ENCODE results near the gene SENP1. TPM values are rescaled to one million over a fixed set of nuclear protein-coding genes. Genes with fewer than 3 reads are reported as not detected.

Gene SENP1
- total RNA-seq, 1 experiment from 2014 or later, result 24.5 TPM

GRCh38 chr12:48001505-48002413 is 104.1 kb downstream of the SENP1 start:
- H3K4me1 Mint-ChIP-seq (ENCODE audit: insufficient read depth, unreplicated experiment), result peaks cover 5% of the 10 kb centered on the region
- ChIA-PET POLR2A (interaction anchor here (0.8 to 1.2 kb wide), 4 partner anchors 9 to 60 kb away, joined by 3 read pairs; no protein-coding TSS in a partner anchor), CTCF (interaction anchor here (0.7 to 1.3 kb wide), 3 partner anchors 12 to 51 kb away, joined by 3 read pairs; no protein-coding TSS in a partner anchor)
- TF ChIP-seq, protein P1, sequence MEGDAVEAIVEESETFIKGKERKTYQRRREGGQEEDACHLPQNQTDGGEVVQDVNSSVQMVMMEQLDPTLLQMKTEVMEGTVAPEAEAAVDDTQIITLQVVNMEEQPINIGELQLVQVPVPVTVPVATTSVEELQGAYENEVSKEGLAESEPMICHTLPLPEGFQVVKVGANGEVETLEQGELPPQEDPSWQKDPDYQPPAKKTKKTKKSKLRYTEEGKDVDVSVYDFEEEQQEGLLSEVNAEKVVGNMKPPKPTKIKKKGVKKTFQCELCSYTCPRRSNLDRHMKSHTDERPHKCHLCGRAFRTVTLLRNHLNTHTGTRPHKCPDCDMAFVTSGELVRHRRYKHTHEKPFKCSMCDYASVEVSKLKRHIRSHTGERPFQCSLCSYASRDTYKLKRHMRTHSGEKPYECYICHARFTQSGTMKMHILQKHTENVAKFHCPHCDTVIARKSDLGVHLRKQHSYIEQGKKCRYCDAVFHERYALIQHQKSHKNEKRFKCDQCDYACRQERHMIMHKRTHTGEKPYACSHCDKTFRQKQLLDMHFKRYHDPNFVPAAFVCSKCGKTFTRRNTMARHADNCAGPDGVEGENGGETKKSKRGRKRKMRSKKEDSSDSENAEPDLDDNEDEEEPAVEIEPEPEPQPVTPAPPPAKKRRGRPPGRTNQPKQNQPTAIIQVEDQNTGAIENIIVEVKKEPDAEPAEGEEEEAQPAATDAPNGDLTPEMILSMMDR (IDR thresholded peaks at IDR 0.05; ENCODE audit: unreplicated experiment), result no peak
- peaks cover 64% of the 10 kb centered on the region for H3K27me3 Mint-ChIP-seq (ENCODE audit: insufficient read depth, unreplicated experiment)
- BruUV-seq (replicated peaks), result no TSS peak
- peak overlapping the region; percentile 87 for H3K27ac Mint-ChIP-seq (ENCODE audit: low read depth, unreplicated experiment)
- H3K36me3 Mint-ChIP-seq (ENCODE audit: insufficient read depth, unreplicated experiment), result no peaks in the 10 kb centered on the region
- no peaks in the 10 kb centered on the region for H3K9me3 Mint-ChIP-seq (ENCODE audit: unreplicated experiment)
- intact Hi-C loops (cut with micrococcal nuclease), result loop anchor here (5.0 kb wide), 1 partner anchor 156 kb away; the partner anchor contains the start of gene ASB8
- DNase-seq (ENCODE audit: unreplicated experiment), result peak; percentile 67
- peak overlapping the region; percentile 91 for H3K4me3 Mint-ChIP-seq (ENCODE audit: unreplicated experiment)

DNA sequence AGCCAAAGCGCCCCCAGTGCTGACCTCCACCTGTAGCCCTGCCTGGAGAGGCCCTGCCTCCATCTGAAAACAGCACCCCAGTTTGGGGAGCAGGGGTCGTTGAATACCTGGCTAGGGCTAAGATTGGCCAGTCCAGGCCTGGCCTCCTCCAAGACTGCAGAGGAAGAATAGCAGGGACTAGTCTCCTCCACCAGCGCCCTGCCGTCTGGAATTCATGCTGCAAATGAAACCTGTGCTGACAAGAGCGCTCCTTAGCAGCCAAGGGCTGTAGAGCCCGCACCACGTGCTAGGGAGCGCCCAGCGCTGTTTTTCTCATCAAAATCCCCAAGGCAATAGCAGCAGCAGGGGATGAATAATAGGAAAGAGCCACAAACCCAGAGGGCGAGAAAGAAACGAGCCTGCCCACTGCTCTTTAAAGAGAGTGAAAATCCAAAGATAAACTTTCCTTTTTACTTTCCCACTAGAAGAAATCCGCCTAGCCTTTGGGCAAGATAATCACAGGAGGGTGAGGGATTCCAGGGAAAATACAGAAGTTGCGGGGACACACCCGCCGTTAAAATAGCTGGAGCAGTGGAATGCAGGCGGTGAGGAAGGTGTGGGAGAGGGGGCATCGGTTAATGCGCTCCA is 104.9 kb downstream of the SENP1 start:
- POLR2A ChIA-PET, result interaction anchor here (1.0 kb wide), 2 partner anchors 9 to 24 kb away, joined by 3 to 4 read pairs; no protein-coding TSS in a partner anchor
- peak; percentile 73 for DNase-seq (ENCODE audit: unreplicated experiment)
- no peaks in the 10 kb centered on the region for H3K36me3 Mint-ChIP-seq (ENCODE audit: insufficient read depth, unreplicated experiment)
- H3K9me3 Mint-ChIP-seq (ENCODE audit: unreplicated experiment), result no peaks in the 10 kb centered on the region
- intact Hi-C loops (cut with micrococcal nuclease), result loop anchor here (5.0 kb wide), 1 partner anchor 156 kb away; the partner anchor contains the start of gene ASB8
- CTCF ChIA-PET, result interaction anchor here (0.7 to 1.3 kb wide), 3 partner anchors 13 to 51 kb away, joined by 3 read pairs; no protein-coding TSS in a partner anchor
- BruUV-seq (replicated peaks), result no TSS peak
- peaks cover 5% of the 10 kb centered on the region for H3K4me1 Mint-ChIP-seq (ENCODE audit: insufficient read depth, unreplicated experiment)
- peaks cover 57% of the 10 kb centered on the region for H3K27me3 Mint-ChIP-seq (ENCODE audit: insufficient read depth, unreplicated experiment)
- peak overlapping the region; percentile 91 for H3K4me3 Mint-ChIP-seq (ENCODE audit: unreplicated experiment)
- H3K27ac Mint-ChIP-seq (ENCODE audit: low read depth, unreplicated experiment), result peak overlapping the region; percentile 87
- TF ChIP-seq, protein P1 (IDR thresholded peaks at IDR 0.05; ENCODE audit: unreplicated experiment), result no peak

DNA sequence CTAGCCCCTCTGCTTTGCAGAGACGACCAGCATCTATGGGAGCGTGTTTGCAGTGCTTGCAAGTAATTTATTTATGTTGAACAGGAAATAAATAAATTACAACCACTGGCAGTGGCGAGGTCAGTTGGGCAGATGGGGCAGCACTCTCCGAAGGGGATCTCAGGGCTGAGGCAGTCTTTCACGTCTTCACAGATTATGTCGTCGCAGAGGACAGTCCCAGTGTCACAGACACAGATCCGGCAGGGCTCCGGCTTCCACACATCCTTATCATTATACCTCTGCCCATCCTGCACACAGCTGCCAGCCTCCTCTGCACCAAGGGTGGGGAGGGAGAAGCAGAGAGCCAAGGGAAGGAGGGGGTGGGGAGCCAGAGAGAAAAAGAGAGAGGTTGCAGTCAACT is 106.1 kb downstream of the SENP1 start:
- Mint-ChIP-seq H3K36me3 (ENCODE audit: insufficient read depth, unreplicated experiment) (no peaks in the 10 kb centered on the region), H3K9me3 (ENCODE audit: unreplicated experiment) (no peaks in the 10 kb centered on the region), H3K4me1 (ENCODE audit: insufficient read depth, unreplicated experiment) (peaks cover 5% of the 10 kb centered on the region), H3K27ac (ENCODE audit: low read depth, unreplicated experiment) (no peak overlapping the region), H3K4me3 (ENCODE audit: unreplicated experiment) (no peak overlapping the region), H3K27me3 (ENCODE audit: insufficient read depth, unreplicated experiment) (peaks cover 54% of the 10 kb centered on the region)
- DNase-seq (ENCODE audit: unreplicated experiment), result no peak
- TF ChIP-seq, protein P1 (IDR thresholded peaks at IDR 0.05; ENCODE audit: unreplicated experiment), result no peak
- ChIA-PET CTCF (interaction anchor here (0.5 to 0.6 kb wide), 4 partner anchors 36 to 942 kb away, joined by 3 read pairs; partner anchors contain the start of gene TMEM106C), POLR2A (interaction anchor here (0.6 kb wide), 1 partner anchor 38 kb away, joined by 3 read pairs; no protein-coding TSS in a partner anchor)
- intact Hi-C loops (cut with micrococcal nuclease), result loop anchor here (5.0 kb wide), 1 partner anchor 157 kb away; the partner anchor contains the start of gene ASB8
- no TSS peak for BruUV-seq (replicated peaks)

DNA sequence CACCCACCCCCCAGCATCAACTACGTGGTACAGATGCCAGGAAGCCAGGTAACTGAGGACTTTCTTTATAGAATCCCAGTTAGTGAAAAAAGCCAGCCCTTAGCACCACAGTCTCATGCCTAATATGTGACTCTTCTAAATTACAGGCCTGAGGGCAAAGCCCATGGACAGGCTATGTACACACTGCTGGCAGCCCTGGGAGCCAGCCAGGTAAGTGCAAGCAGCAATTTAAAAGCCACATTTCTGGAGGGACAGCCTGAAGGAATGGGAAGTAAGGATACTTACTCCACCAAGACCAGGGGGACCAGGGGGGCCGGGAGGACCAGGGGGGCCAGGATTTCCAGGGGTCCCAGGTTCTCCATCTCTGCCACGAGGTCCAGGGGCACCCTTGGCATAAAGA is 108.6 kb downstream of the SENP1 start:
- Mint-ChIP-seq H3K27ac (ENCODE audit: low read depth, unreplicated experiment) (no peak overlapping the region), H3K9me3 (ENCODE audit: unreplicated experiment) (no peaks in the 10 kb centered on the region), H3K36me3 (ENCODE audit: insufficient read depth, unreplicated experiment) (no peaks in the 10 kb centered on the region), H3K4me3 (ENCODE audit: unreplicated experiment) (no peak overlapping the region), H3K27me3 (ENCODE audit: insufficient read depth, unreplicated experiment) (peaks cover 34% of the 10 kb centered on the region), H3K4me1 (ENCODE audit: insufficient read depth, unreplicated experiment) (peaks cover 5% of the 10 kb centered on the region)
- DNase-seq (ENCODE audit: unreplicated experiment), result no peak
- ChIA-PET POLR2A (interaction anchor here (1.0 kb wide), 1 partner anchor 122 kb away, joined by 3 read pairs; the partner anchor contains the start of gene PFKM), CTCF (no interaction called here)
- TF ChIP-seq, protein P1 (IDR thresholded peaks at IDR 0.05; ENCODE audit: unreplicated experiment), result no peak
- BruUV-seq (replicated peaks), result no TSS peak
- intact Hi-C loops (cut with micrococcal nuclease), result no loop called here

All from MCF 10A (cell line).